Measurements from ENCODE around the gene CLCN1. TPM values are rescaled to one million over a fixed set of nuclear protein-coding genes. Genes with fewer than 3 reads are reported as not detected.

The CLCN1 gene
- total and polyA plus RNA-seq, 10 of the 15 experiments (the other 5 are each of a cell fraction or from before 2014, with no cell fraction given): 0.30 TPM; not detected in 9

GRCh38 chr7:143286522-143286890, 29.4 kb upstream of the CLCN1 start (continued):
- no peak for TF ChIP-seq NFYA (IDR thresholded peaks at IDR 0.05; ENCODE audit: borderline replicate concordance, low read depth, low read length)
- TF ChIP-seq CBX3 (IDR thresholded peaks at IDR 0.05; ENCODE audit: borderline replicate concordance, low read depth): no peak
- TF ChIP-seq TCF12 (IDR thresholded peaks at IDR 0.05; ENCODE audit: low read depth, low read length): no peak
- TF ChIP-seq BCLAF1 (IDR thresholded peaks at IDR 0.05): no peak

- peak overlapping the region; percentile 93 for H2AFZ ChIP-seq (ENCODE audit: control insufficient read depth, low read depth, low read length)
- SMC1A ChIA-PET (ENCODE audit: uncharacterized antibody, unreplicated experiment): interaction anchor here (0.9 to 1.2 kb wide), 4 partner anchors 8 to 47 kb away, joined by 3 to 5 read pairs (median 3); no protein-coding TSS in a partner anchor
These were observed 28.5 kb upstream of the CLCN1 start for GRCh38 chr7:143287339-143287934.

More at GRCh38 chr7:143287339-143287934, 28.5 kb upstream of the CLCN1 start:
- DNase-seq (ENCODE audit: low read depth, low spot score) (no peak), ATAC-seq (no peak), FAIRE-seq (no peak)
- BruUV-seq (replicated peaks): TSS peak; percentile 89
- CTCF ChIA-PET: interaction anchor here (0.6 to 1.8 kb wide), 10 partner anchors 8 to 635 kb away, joined by 3 to 8 read pairs (median 4); partner anchors contain the start of gene GSTK1
- Histone ChIP-seq H3K36me3 (ENCODE audit: control insufficient read depth in 2 of 2, insufficient read depth in 2 of 2, low read length in 1 of 2) (peaks cover 3 to 5% of the 10 kb centered on the region in 2 experiments; a peak in 3 of 4 replicates), H3K4me1 (ENCODE audit: control insufficient read depth, insufficient read depth, low read length) (peaks cover 10% of the 10 kb centered on the region), H3K4me3 (peak overlapping the region; percentile 47; the same call in 1 of the 2 replicates), H3K27me3 (replicated peaks in 1 of 2; ENCODE audit: control insufficient read depth in 2 of 2, insufficient read depth in 2 of 2, low read length in 1 of 2) (no peaks in the 10 kb centered on the region), H3K27ac (ENCODE audit: control insufficient read depth, insufficient read depth) (no peak overlapping the region), H3K9ac (ENCODE audit: control insufficient read depth, insufficient read depth, low read length) (no peak overlapping the region), H4K20me1 (ENCODE audit: control insufficient read depth, insufficient read depth) (no peaks in the 10 kb centered on the region), H3K9me3 (replicated peaks; ENCODE audit: control insufficient read depth, insufficient read depth, low read length) (no peaks in the 10 kb centered on the region; the same call in 2 of the 3 replicates), H3K79me2 (ENCODE audit: control insufficient read depth, insufficient read depth, low read length) (peaks cover 35% of the 10 kb centered on the region), H3K4me2 (ENCODE audit: control insufficient read depth, insufficient read depth) (peak overlapping the region; percentile 72; the same call in 1 of the 2 replicates)
- TF ChIP-seq ZBTB33 (IDR thresholded peaks at IDR 0.05) (peak; percentile 95), STAT1 (conservative IDR thresholded peaks at IDR 0.05) (0 out of 2 replicates have a peak, but pooled peaks have one; percentile 61), IKZF2 (IDR thresholded peaks at IDR 0.05) (no peak)
- in situ Hi-C loops (cut with MboI): no loop called here
- WGBS (ENCODE audit: insufficient coverage, insufficient replicate concordance, low lambda C conversion rate, missing lambda C conversion rate): 93% methylated on average over 17 of the region's 17 CpGs
- intact Hi-C loops (cut with micrococcal nuclease; ENCODE audit: unreplicated experiment): no loop called here
- RAD21 ChIA-PET (ENCODE audit: unreplicated experiment): interaction anchor here (0.5 to 1.9 kb wide), 4 partner anchors 12 to 25 kb away, joined by 3 to 7 read pairs (median 5); partner anchors contain the start of gene GSTK1
- POLR2A ChIA-PET: interaction anchor here (0.6 to 1.5 kb wide), 4 partner anchors 8 to 446 kb away, joined by 3 to 9 read pairs (median 4); partner anchors contain the start of gene GSTK1
